Keratinocyte (primary cell): Measurements from ENCODE around the gene RBM24. TPM values are rescaled to one million over a fixed set of nuclear protein-coding genes. Genes with fewer than 3 reads are reported as not detected.

Experiments used
- DNase-seq: peaks from one replicate; pipeline ENCODE4 v3.0.0-alpha.2; 2011; ENCODE audit warnings: low read depth, missing footprints, low spot score
- FAIRE-seq: peaks from 2 replicates; lab custom pipeline; 2011; peaks lifted over from hg19 to GRCh38; lab: Jason Lieb, UNC
- H2AFZ ChIP-seq: 2 replicates; pipeline ENCODE4 v1.6.0; 2012; ENCODE audit warnings: low read length, control low read depth, inconsistent platforms; ENCODE audit not compliant: control insufficient read depth
- H3K27ac ChIP-seq: 2 replicates; pipeline ENCODE4 v1.5.1; 2011; ENCODE audit warnings: low read length; ENCODE audit not compliant: control insufficient read depth, insufficient read depth
- H3K27me3 ChIP-seq: 3 replicates; pipeline ENCODE4 v1.6.0; 2011; ENCODE audit warnings: low read length; ENCODE audit not compliant: control insufficient read depth, insufficient read depth; ENCODE audit errors: extremely low read depth
- H3K36me3 ChIP-seq, 2 experiments: 2 replicates in 1 of 2; 3 replicates in 1 of 2; pipeline ENCODE4 v1.5.1; 2011; ENCODE audit warnings: low read length in 2 of 2, mild to moderate bottlenecking in 1 of 2; ENCODE audit not compliant: control insufficient read depth in 2 of 2, insufficient read depth in 2 of 2; ENCODE audit errors: extremely low read depth in 1 of 2
- H3K4me1 ChIP-seq: 3 replicates; pipeline ENCODE4 v1.5.1; 2011; ENCODE audit warnings: low read length; ENCODE audit not compliant: control insufficient read depth, insufficient read depth; ENCODE audit errors: extremely low read depth
- H3K4me2 ChIP-seq: 3 replicates; pipeline ENCODE4 v1.6.0; 2011; ENCODE audit warnings: low read depth, low read length; ENCODE audit not compliant: control insufficient read depth, insufficient read depth; ENCODE audit errors: extremely low read depth
- H3K4me3 ChIP-seq, 3 experiments: fragments of 200-600 bp in 1 of 3; sonication (generic) in 1 of 3; 2 replicates in 2 of 3; 3 replicates in 1 of 3; pipeline ENCODE4 v1.5.1; 2011 to 2016; ENCODE audit warnings: low read length in 3 of 3, mild to moderate bottlenecking in 3 of 3, control low read depth in 2 of 3, inconsistent platforms in 1 of 3, low read depth in 1 of 3, mixed read lengths in 1 of 3, mixed run types in 1 of 3, moderate library complexity in 1 of 3; ENCODE audit not compliant: control insufficient read depth in 2 of 3, insufficient read depth in 2 of 3; ENCODE audit errors: extremely low read depth in 1 of 3
- H3K79me2 ChIP-seq: 2 replicates; pipeline ENCODE4 v1.6.0; 2012; ENCODE audit warnings: low read length; ENCODE audit not compliant: control insufficient read depth, insufficient read depth
- H3K9ac ChIP-seq: 3 replicates; pipeline ENCODE4 v1.6.0; 2011; ENCODE audit warnings: low read length; ENCODE audit not compliant: control insufficient read depth, insufficient read depth; ENCODE audit errors: extremely low read depth
- H3K9me1 ChIP-seq: 3 replicates; pipeline ENCODE4 v1.6.0; 2011; ENCODE audit warnings: low read length; ENCODE audit not compliant: control insufficient read depth, insufficient read depth; ENCODE audit errors: extremely low read depth
- H3K9me3 ChIP-seq: 2 replicates; pipeline ENCODE4 v1.5.1; 2012; ENCODE audit warnings: low read depth, low read length; ENCODE audit not compliant: control insufficient read depth
- H4K20me1 ChIP-seq: 3 replicates; pipeline ENCODE4 v1.6.0; 2011; ENCODE audit warnings: low read length; ENCODE audit not compliant: control insufficient read depth, insufficient read depth; ENCODE audit errors: extremely low read depth
- CTCF ChIP-seq, 3 experiments: IDR thresholded peaks in 1 of 3; conservative IDR thresholded peaks in 1 of 3; optimal IDR thresholded peaks in 1 of 3; 2 replicates in 2 of 3; 3 replicates in 1 of 3; pipeline versions ENCODE3 to v1.5.1; 2011; ENCODE audit warnings: low read length in 3 of 3, mild to moderate bottlenecking in 3 of 3, moderate library complexity in 2 of 3, control low read depth in 1 of 3, inconsistent platforms in 1 of 3; ENCODE audit not compliant: insufficient read depth in 2 of 3; ENCODE audit errors: extremely low read depth in 1 of 3
- EZH2 ChIP-seq: IDR thresholded peaks from one replicate; pipeline ENCODE4 v1.6.1; 2012; ENCODE audit warnings: inconsistent platforms, mild to moderate bottlenecking, low read length, moderate library complexity
- dilution Hi-C: fragments of 300-500 bp; cut with MboI; formaldehyde crosslinking; loops from one replicate; pipeline ENCODE4 v1.7.0; 2020; ENCODE audit warnings: low sequenced_read_pairs; ENCODE audit not compliant: extremely low pct_ligation_motif_present
- polyA plus RNA-seq, 5 experiments: library from polyadenylated mRNA; depleted of rRNA in 3 of 5; stranded (reverse) in 3 of 5; stranded (forward) in 1 of 5; unstranded in 1 of 5; fragments of >200 nt; gene quantifications; 1 replicate in 1 of 5; 2 replicates in 3 of 5; 3 replicates in 1 of 5; pipeline versions ENCODE4 v1.2.1 to v1.2.3, GENCODE V29; 2011 to 2012; ENCODE audit warnings: missing spikeins in 2 of 5, low read depth in 1 of 5, low replicate concordance in 1 of 5

RBM24 gene
- polyA plus RNA-seq, 1 donor (not counting 4 experiments of a cell fraction or from before 2014, with no cell fraction given), result 1.3 TPM

GRCh38 chr6:17269840-17270239 is 11.3 kb upstream of the RBM24 start:
- Histone ChIP-seq H3K9me1 (no peaks in the 10 kb centered on the region), H3K36me3 (no peaks in the 10 kb centered on the region), H3K4me2 (no peak overlapping the region), H3K4me1 (no peaks in the 10 kb centered on the region), H2AFZ (no peak overlapping the region), H3K27ac (no peak overlapping the region), H4K20me1 (no peaks in the 10 kb centered on the region), H3K79me2 (no peaks in the 10 kb centered on the region), H3K4me3 (no peak overlapping the region), H3K9me3 (no peaks in the 10 kb centered on the region), H3K27me3 (no peaks in the 10 kb centered on the region), H3K9ac (no peak overlapping the region)
- FAIRE-seq (no peak), DNase-seq (no peak)
- dilution Hi-C loops, result no loop called here
- TF ChIP-seq EZH2 (no peak), CTCF (optimal IDR thresholded peaks at IDR 0.05 in 1 of 3, IDR thresholded peaks at IDR 0.05 in 1 of 3, conservative IDR thresholded peaks at IDR 0.05 in 1 of 3; ENCODE audit: extremely low read depth in 1 of 3, insufficient read depth in 2 of 3, low read length in 3 of 3) (no peak)

GRCh38 chr6:17271628-17272027 is 9.5 kb upstream of the RBM24 start:
- no peaks in the 10 kb centered on the region for H3K27me3 ChIP-seq
- no peaks in the 10 kb centered on the region for H3K9me3 ChIP-seq
- H3K4me2 ChIP-seq, result no peak overlapping the region
- dilution Hi-C loops, result no loop called here
- H3K79me2 ChIP-seq, result no peaks in the 10 kb centered on the region
- H3K36me3 ChIP-seq, result no peaks in the 10 kb centered on the region
- no peak for DNase-seq
- no peak overlapping the region for H3K27ac ChIP-seq
- no peaks in the 10 kb centered on the region for H3K9me1 ChIP-seq
- H3K4me3 ChIP-seq, result no peak overlapping the region
- FAIRE-seq, result no peak
- no peaks in the 10 kb centered on the region for H4K20me1 ChIP-seq
- no peak for TF ChIP-seq EZH2
- H2AFZ ChIP-seq, result no peak overlapping the region
- no peak overlapping the region for H3K9ac ChIP-seq
- no peaks in the 10 kb centered on the region for H3K4me1 ChIP-seq

- Histone ChIP-seq H2AFZ (no peak overlapping the region), H3K4me2 (no peak overlapping the region), H3K36me3 (no peaks in the 10 kb centered on the region), H3K9me3 (no peaks in the 10 kb centered on the region), H3K4me1 (peaks cover 14% of the 10 kb centered on the region), H3K79me2 (no peaks in the 10 kb centered on the region), H3K27me3 (no peaks in the 10 kb centered on the region), H3K27ac (no peak overlapping the region), H3K4me3 (no peak overlapping the region), H3K9ac (no peak overlapping the region), H3K9me1 (no peaks in the 10 kb centered on the region), H4K20me1 (no peaks in the 10 kb centered on the region)
- DNase-seq, result no peak
- FAIRE-seq, result no peak
- TF ChIP-seq EZH2, result no peak
- TF ChIP-seq CTCF (optimal IDR thresholded peaks at IDR 0.05 in 1 of 3, IDR thresholded peaks at IDR 0.05 in 1 of 3, conservative IDR thresholded peaks at IDR 0.05 in 1 of 3; ENCODE audit: extremely low read depth in 1 of 3, insufficient read depth in 2 of 3, low read length in 3 of 3), result no peak
- dilution Hi-C loops, result no loop called here
These were observed 4.4 kb upstream of the RBM24 start for GRCh38 chr6:17276766-17277165.
